ENCODE results near the gene VPS18.

The VPS18 gene

GRCh38 chr15:40921949-40922607 is 27.8 kb downstream of the VPS18 start:
- no peak overlapping the region for H3K27ac Mint-ChIP-seq
- H3K4me3 Mint-ChIP-seq, result no peak overlapping the region
- H3K4me1 Mint-ChIP-seq, result peaks cover 12% of the 10 kb centered on the region
- peaks cover 8% of the 10 kb centered on the region for H3K27me3 Mint-ChIP-seq
- no peaks in the 10 kb centered on the region for H3K9me3 Mint-ChIP-seq
- no peaks in the 10 kb centered on the region for H3K36me3 Mint-ChIP-seq

GRCh38 chr15:40922608-40923005 is 28.4 kb downstream of the VPS18 start:
- Mint-ChIP-seq H3K4me1 (peaks cover 16% of the 10 kb centered on the region), H3K27ac (no peak overlapping the region), H3K9me3 (no peaks in the 10 kb centered on the region), H3K36me3 (no peaks in the 10 kb centered on the region), H3K4me3 (no peak overlapping the region), H3K27me3 (peaks cover 11% of the 10 kb centered on the region)

GRCh38 chr15:40923551-40923950 is 29.3 kb downstream of the VPS18 start:
- H3K4me3 Mint-ChIP-seq, result no peak overlapping the region
- H3K27me3 Mint-ChIP-seq, result peaks cover 11% of the 10 kb centered on the region
- no peaks in the 10 kb centered on the region for H3K36me3 Mint-ChIP-seq
- H3K9me3 Mint-ChIP-seq, result no peaks in the 10 kb centered on the region
- no peak overlapping the region for H3K27ac Mint-ChIP-seq
- H3K4me1 Mint-ChIP-seq, result peaks cover 17% of the 10 kb centered on the region

GRCh38 chr15:40925495-40925862 is 31.2 kb downstream of the VPS18 start:
- Mint-ChIP-seq H3K4me1 (peaks cover 32% of the 10 kb centered on the region), H3K9me3 (no peaks in the 10 kb centered on the region), H3K4me3 (no peak overlapping the region), H3K27ac (no peak overlapping the region), H3K36me3 (no peaks in the 10 kb centered on the region), H3K27me3 (peaks cover 22% of the 10 kb centered on the region)

- no peaks in the 10 kb centered on the region for H3K9me3 Mint-ChIP-seq
- peaks cover 25% of the 10 kb centered on the region for H3K27me3 Mint-ChIP-seq
- peaks cover 38% of the 10 kb centered on the region for H3K4me1 Mint-ChIP-seq
- H3K27ac Mint-ChIP-seq, result no peak overlapping the region
- H3K4me3 Mint-ChIP-seq, result peak overlapping the region; percentile 77
- H3K36me3 Mint-ChIP-seq, result no peaks in the 10 kb centered on the region
These were observed 31.8 kb downstream of the VPS18 start for GRCh38 chr15:40925863-40926658.

- Mint-ChIP-seq H3K36me3 (no peaks in the 10 kb centered on the region), H3K4me3 (peak overlapping the region; percentile 77), H3K27me3 (peaks cover 29% of the 10 kb centered on the region), H3K27ac (no peak overlapping the region), H3K4me1 (peaks cover 40% of the 10 kb centered on the region), H3K9me3 (no peaks in the 10 kb centered on the region)
These were observed 32.6 kb downstream of the VPS18 start for GRCh38 chr15:40926659-40927494.

GRCh38 chr15:40927495-40927872 is 33.2 kb downstream of the VPS18 start:
- no peaks in the 10 kb centered on the region for H3K9me3 Mint-ChIP-seq
- peaks cover 40% of the 10 kb centered on the region for H3K4me1 Mint-ChIP-seq
- no peak overlapping the region for H3K27ac Mint-ChIP-seq
- H3K4me3 Mint-ChIP-seq, result peak overlapping the region; percentile 77
- peaks cover 33% of the 10 kb centered on the region for H3K27me3 Mint-ChIP-seq
- H3K36me3 Mint-ChIP-seq, result no peaks in the 10 kb centered on the region

- H3K9me3 Mint-ChIP-seq, result no peaks in the 10 kb centered on the region
These were observed 33.9 kb downstream of the VPS18 start for GRCh38 chr15:40927873-40928806.

GRCh38 chr15:40928821-40929659 is 34.8 kb downstream of the VPS18 start, which contains the start of gene DLL4:
DLL4 (plus strand) TSS chr15:40929340; CDS start chr15:40929669, 329 bp downstream.
- Mint-ChIP-seq H3K36me3 (no peaks in the 10 kb centered on the region), H3K4me3 (peak within 1 kb of the TSS; percentile 82), H3K9me3 (no peaks in the 10 kb centered on the region), H3K27ac (no peak within 1 kb of the TSS), H3K4me1 (peaks cover 40% of the 10 kb centered on the region), H3K27me3 (peaks cover 38% of the 10 kb centered on the region)

More at GRCh38 chr15:40927873-40928806, 33.9 kb downstream of the VPS18 start:
- Mint-ChIP-seq H3K4me1 (peaks cover 40% of the 10 kb centered on the region), H3K27me3 (peaks cover 33% of the 10 kb centered on the region), H3K36me3 (no peaks in the 10 kb centered on the region), H3K4me3 (peak overlapping the region; percentile 82), H3K27ac (no peak overlapping the region)

GRCh38 chr15:40929660-40930429 is 35.6 kb downstream of the VPS18 start:
- H3K27me3 Mint-ChIP-seq, result peaks cover 38% of the 10 kb centered on the region
- H3K4me3 Mint-ChIP-seq, result peak overlapping the region; percentile 73
- H3K4me1 Mint-ChIP-seq, result peaks cover 40% of the 10 kb centered on the region
- H3K36me3 Mint-ChIP-seq, result no peaks in the 10 kb centered on the region
- H3K9me3 Mint-ChIP-seq, result no peaks in the 10 kb centered on the region
- no peak overlapping the region for H3K27ac Mint-ChIP-seq

GRCh38 chr15:40930430-40931299 is 36.4 kb downstream of the VPS18 start:
- Mint-ChIP-seq H3K9me3 (no peaks in the 10 kb centered on the region), H3K36me3 (no peaks in the 10 kb centered on the region), H3K4me3 (peak overlapping the region; percentile 73), H3K4me1 (peaks cover 36% of the 10 kb centered on the region), H3K27me3 (peaks cover 34% of the 10 kb centered on the region), H3K27ac (no peak overlapping the region)

- Mint-ChIP-seq H3K4me3 (peak overlapping the region; percentile 73), H3K27me3 (peaks cover 33% of the 10 kb centered on the region), H3K4me1 (peaks cover 34% of the 10 kb centered on the region), H3K27ac (no peak overlapping the region), H3K36me3 (no peaks in the 10 kb centered on the region), H3K9me3 (no peaks in the 10 kb centered on the region)
These were observed 37.3 kb downstream of the VPS18 start for GRCh38 chr15:40931300-40932142.
